ENCODE measurements around the gene MAMDC4. TPM values are rescaled to one million over a fixed set of nuclear protein-coding genes. Genes with fewer than 3 reads are reported as not detected.

Gene MAMDC4
- total and polyA plus RNA-seq, 2 of the 8 experiments (the other 6 are each of a cell fraction or from before 2014, with no cell fraction given): 3.1 to 4.5 TPM

DNA sequence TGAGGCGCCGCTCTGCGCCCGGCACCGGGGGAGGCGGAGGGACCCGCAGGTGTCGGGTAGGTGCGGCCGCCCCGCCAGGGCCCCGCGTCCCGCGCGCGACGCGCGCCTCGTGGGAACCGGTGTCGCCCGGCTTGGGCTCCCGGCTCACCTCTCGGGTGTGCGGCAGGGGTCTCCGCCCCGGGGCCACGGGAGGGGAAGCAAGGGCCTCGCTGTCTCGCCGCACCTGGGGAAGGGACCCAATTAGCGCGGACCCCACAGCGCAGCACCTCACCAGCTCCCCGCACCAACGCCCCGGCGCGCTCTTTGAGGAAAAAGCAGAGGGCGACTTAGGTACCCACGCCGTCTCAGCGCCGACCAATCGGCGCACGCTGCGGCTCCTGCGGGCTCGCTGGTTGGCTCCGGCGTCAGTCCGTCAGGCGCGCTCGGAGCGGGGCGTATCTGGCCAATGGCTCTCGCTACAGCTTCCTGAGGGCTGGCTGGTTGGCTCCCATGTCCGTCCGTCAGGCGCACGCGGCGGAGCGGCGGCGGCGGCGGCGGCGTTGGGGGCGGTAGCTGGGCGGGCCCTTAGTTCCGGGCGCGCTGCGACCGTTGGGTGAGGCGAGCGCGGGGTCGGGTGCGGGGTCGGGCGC lies 33.9 kb downstream of the MAMDC4 start, which contains the start of gene TRAF2 (continued):
- no peak for TF ChIP-seq SAP30 (IDR thresholded peaks at IDR 0.05; ENCODE audit: insufficient read depth, insufficient replicate concordance, low read length)
- TF ChIP-seq CHD1 (IDR thresholded peaks at IDR 0.05; ENCODE audit: low read depth, low read length): no peak
- TF ChIP-seq HDAC2 (IDR thresholded peaks at IDR 0.05; ENCODE audit: borderline replicate concordance in 1 of 2, low read depth in 2 of 2, low read length in 2 of 2): 0 out of 4 replicates have a peak, but pooled peaks of 1 of the 2 experiments have one; percentile 51
- TF ChIP-seq POLR2A (IDR thresholded peaks at IDR 0.05; ENCODE audit: control extremely low read depth in 1 of 2, low read depth in 2 of 2, low read length in 2 of 2): peak in 1 of 2 experiments; percentile 66; a peak in 1 of 3 replicates
- TF ChIP-seq RNF2 (IDR thresholded peaks at IDR 0.05; ENCODE audit: borderline replicate concordance, low read depth, low read length, missing control alignments, poor library complexity, severe bottlenecking): no peak
- no peak for TF ChIP-seq EGR1 (IDR thresholded peaks at IDR 0.05; ENCODE audit: borderline replicate concordance, low read depth, low read length)
- no peak for TF ChIP-seq MAFK (IDR thresholded peaks at IDR 0.05; ENCODE audit: low read depth, low read length)
- no peak for TF ChIP-seq TAF7 (optimal IDR thresholded peaks at IDR 0.05; ENCODE audit: borderline replicate concordance, low read depth, low read length)
- no peak for TF ChIP-seq NANOG (IDR thresholded peaks at IDR 0.05; ENCODE audit: insufficient read depth, low read depth, low read length, poor library complexity, severe bottlenecking)
- peak; percentile 59 for TF ChIP-seq TBP (IDR thresholded peaks at IDR 0.05; ENCODE audit: low read depth, low read length)
- TF ChIP-seq POLR2AphosphoS5 (IDR thresholded peaks at IDR 0.05; ENCODE audit: low read depth, low read length): peak; percentile 78
- TF ChIP-seq CHD2 (IDR thresholded peaks at IDR 0.05; ENCODE audit: low read length): peak; percentile 97
- no peak for TF ChIP-seq KDM1A (IDR thresholded peaks at IDR 0.05; ENCODE audit: borderline replicate concordance, low read length)
- no peak for TF ChIP-seq YY1 (IDR thresholded peaks at IDR 0.05; ENCODE audit: low read depth, low read length)
- no peak for TF ChIP-seq BRCA1 (IDR thresholded peaks at IDR 0.05; ENCODE audit: low read depth, low read length)
- no peak for TF ChIP-seq SP4 (IDR thresholded peaks at IDR 0.05; ENCODE audit: low read length)
- TF ChIP-seq KDM4A (IDR thresholded peaks at IDR 0.05; ENCODE audit: low read depth, low read length, severe bottlenecking): peak; percentile 93
- no peak for TF ChIP-seq NRF1 (IDR thresholded peaks at IDR 0.05; ENCODE audit: low read depth, low read length)
- TF ChIP-seq CEBPB (IDR thresholded peaks at IDR 0.05; ENCODE audit: low read depth, low read length): no peak
- TF ChIP-seq CREB1 (IDR thresholded peaks at IDR 0.05): peak; percentile 85
- TF ChIP-seq SIN3A (conservative IDR thresholded peaks at IDR 0.05 in 1 of 2, IDR thresholded peaks at IDR 0.05 in 1 of 2; ENCODE audit: low read depth in 1 of 2, low read length in 2 of 2): 0 out of 4 replicates have a peak, but pooled peaks of 1 of the 2 experiments have one; percentile 58
- no peak for TF ChIP-seq SIRT6 (IDR thresholded peaks at IDR 0.05; ENCODE audit: low read length)
- TF ChIP-seq CBX8 (IDR thresholded peaks at IDR 0.05; ENCODE audit: borderline replicate concordance, low read depth, low read length): no peak
- no peak for TF ChIP-seq EZH2 (IDR thresholded peaks at IDR 0.05; ENCODE audit: low read depth, low read length, severe bottlenecking)
- no peak for TF ChIP-seq BACH1 (IDR thresholded peaks at IDR 0.05; ENCODE audit: low read length)
- TF ChIP-seq SP1 (IDR thresholded peaks at IDR 0.05; ENCODE audit: low read depth, low read length): peak; percentile 100

Data from H1 (cell line).